Keratinocyte (primary cell): ENCODE measurements around the gene ZFP36.

Experiments used
- CTCF ChIP-seq, 3 experiments: IDR thresholded peaks in 1 of 3; conservative IDR thresholded peaks in 1 of 3; optimal IDR thresholded peaks in 1 of 3; 2 replicates in 2 of 3; 3 replicates in 1 of 3; pipeline versions ENCODE3 to v1.5.1; 2011; ENCODE audit warnings: low read length in 3 of 3, mild to moderate bottlenecking in 3 of 3, moderate library complexity in 2 of 3, control low read depth in 1 of 3, inconsistent platforms in 1 of 3; ENCODE audit not compliant: insufficient read depth in 2 of 3; ENCODE audit errors: extremely low read depth in 1 of 3
- EZH2 ChIP-seq: IDR thresholded peaks from one replicate; pipeline ENCODE4 v1.6.1; 2012; ENCODE audit warnings: inconsistent platforms, mild to moderate bottlenecking, low read length, moderate library complexity

GRCh38 chr19:39401070-39401548 lies 5.5 kb upstream of the ZFP36 start:
- no peak for TF ChIP-seq CTCF (optimal IDR thresholded peaks at IDR 0.05 in 1 of 3, IDR thresholded peaks at IDR 0.05 in 1 of 3, conservative IDR thresholded peaks at IDR 0.05 in 1 of 3; ENCODE audit: extremely low read depth in 1 of 3, insufficient read depth in 2 of 3, low read length in 3 of 3)
- TF ChIP-seq EZH2 = no peak
